ENCODE results near the gene CD226. TPM values are rescaled to one million over a fixed set of nuclear protein-coding genes. Genes with fewer than 3 reads are reported as not detected.
"Not testable (repeated sequence)": the region's sequence is repeated elsewhere in the genome, so short reads cannot be mapped to it uniquely, and the experiment has no call there.

CD226 gene
- total RNA-seq, 1 donor from 2014 or later: not detected

- Histone ChIP-seq H3K4me3 (ENCODE audit: low read depth, low read length) (no peak overlapping the region), H3K36me3 (ENCODE audit: control insufficient read depth, insufficient read depth, low read length) (no peaks in the 10 kb centered on the region), H3K27me3 (ENCODE audit: control insufficient read depth, insufficient read depth, low read length) (no peaks in the 10 kb centered on the region)
- DNase-seq (ENCODE audit: low read depth): no peak
- TF ChIP-seq, protein P1, sequence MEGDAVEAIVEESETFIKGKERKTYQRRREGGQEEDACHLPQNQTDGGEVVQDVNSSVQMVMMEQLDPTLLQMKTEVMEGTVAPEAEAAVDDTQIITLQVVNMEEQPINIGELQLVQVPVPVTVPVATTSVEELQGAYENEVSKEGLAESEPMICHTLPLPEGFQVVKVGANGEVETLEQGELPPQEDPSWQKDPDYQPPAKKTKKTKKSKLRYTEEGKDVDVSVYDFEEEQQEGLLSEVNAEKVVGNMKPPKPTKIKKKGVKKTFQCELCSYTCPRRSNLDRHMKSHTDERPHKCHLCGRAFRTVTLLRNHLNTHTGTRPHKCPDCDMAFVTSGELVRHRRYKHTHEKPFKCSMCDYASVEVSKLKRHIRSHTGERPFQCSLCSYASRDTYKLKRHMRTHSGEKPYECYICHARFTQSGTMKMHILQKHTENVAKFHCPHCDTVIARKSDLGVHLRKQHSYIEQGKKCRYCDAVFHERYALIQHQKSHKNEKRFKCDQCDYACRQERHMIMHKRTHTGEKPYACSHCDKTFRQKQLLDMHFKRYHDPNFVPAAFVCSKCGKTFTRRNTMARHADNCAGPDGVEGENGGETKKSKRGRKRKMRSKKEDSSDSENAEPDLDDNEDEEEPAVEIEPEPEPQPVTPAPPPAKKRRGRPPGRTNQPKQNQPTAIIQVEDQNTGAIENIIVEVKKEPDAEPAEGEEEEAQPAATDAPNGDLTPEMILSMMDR (IDR thresholded peaks at IDR 0.05; ENCODE audit: insufficient read depth, low read length, poor library complexity, severe bottlenecking): no peak
Observed at GRCh38 chr18:69941183-69941582, 6.5 kb downstream of the CD226 start.

GRCh38 chr18:69939812-69940211 is 7.9 kb downstream of the CD226 start:
- H3K36me3 ChIP-seq (ENCODE audit: control insufficient read depth, insufficient read depth, low read length); H3K4me3 ChIP-seq (ENCODE audit: low read depth, low read length); DNase-seq (ENCODE audit: low read depth); H3K27me3 ChIP-seq (ENCODE audit: control insufficient read depth, insufficient read depth, low read length): not testable (repeated sequence)

DNA sequence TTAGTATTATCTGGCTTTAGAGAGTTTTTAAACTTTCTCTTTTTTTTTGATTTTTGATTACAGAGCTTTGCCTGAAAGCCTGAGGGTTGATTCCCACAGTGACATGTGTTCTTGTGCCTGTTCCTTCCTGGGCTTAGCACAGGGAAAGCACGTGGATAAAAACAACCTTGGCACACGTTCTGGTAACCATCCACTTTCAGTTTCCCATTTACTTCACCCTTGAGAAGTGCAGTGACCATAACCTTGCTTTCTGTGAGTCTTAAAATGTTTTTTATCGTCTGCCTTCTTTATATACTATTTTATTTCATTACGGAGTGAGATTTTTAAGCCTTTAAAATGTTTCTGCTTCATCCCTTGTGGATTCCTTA is 11.5 kb downstream of the CD226 start:
- no peaks in the 10 kb centered on the region for H3K27me3 ChIP-seq (ENCODE audit: control insufficient read depth, insufficient read depth, low read length)

DNA sequence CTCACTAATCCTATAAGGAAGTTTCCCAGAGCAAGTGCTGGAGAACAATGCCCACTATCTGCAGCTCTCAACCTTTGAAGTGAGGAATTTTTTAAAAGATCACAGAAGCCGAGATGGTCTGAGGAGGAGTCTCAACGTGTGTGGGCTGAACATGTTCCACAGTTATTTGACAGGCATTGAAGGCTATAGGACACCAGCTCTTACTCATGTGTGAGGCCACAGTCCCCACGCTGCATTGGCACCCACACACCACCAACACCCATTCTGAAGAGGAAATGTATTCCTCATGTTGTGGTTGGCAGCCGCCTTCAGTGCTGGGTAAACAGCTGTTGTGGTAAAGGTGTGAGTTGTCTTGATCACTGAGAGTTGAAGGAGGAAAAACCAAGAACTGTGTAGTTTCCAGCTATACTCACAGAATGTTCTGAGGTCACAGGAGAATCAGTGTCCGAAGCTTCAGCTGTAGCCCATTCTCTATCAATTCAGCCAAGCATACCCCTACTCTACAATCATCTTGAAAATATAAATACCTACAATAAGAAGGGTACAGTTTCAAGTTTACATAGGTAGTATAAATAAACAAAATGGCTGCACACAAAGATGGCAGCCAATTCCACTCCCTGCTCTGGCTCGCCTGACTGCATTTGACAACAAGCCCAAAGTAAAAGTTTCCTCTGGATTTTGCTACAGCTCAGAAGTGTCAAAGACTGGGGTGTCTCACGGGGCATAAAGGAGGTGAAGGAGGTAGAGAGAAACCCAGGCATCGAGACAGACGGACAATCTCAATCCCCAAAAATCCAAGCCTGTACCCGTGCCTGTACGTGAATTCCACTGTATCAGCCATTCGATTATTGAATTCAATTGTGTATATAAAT is 12.1 kb downstream of the CD226 start:
- no peaks in the 10 kb centered on the region for H3K36me3 ChIP-seq (ENCODE audit: control insufficient read depth, insufficient read depth, low read length)
- TF ChIP-seq, protein P1 (IDR thresholded peaks at IDR 0.05; ENCODE audit: insufficient read depth, low read length, poor library complexity, severe bottlenecking): no peak
- H3K27me3 ChIP-seq (ENCODE audit: control insufficient read depth, insufficient read depth, low read length): no peaks in the 10 kb centered on the region
- H3K4me3 ChIP-seq (ENCODE audit: low read depth, low read length): no peak overlapping the region
- no peak for DNase-seq (ENCODE audit: low read depth)

More for the DNA sequence above, 11.5 kb downstream of the CD226 start:
- Histone ChIP-seq H3K36me3 (ENCODE audit: control insufficient read depth, insufficient read depth, low read length) (no peaks in the 10 kb centered on the region), H3K4me3 (ENCODE audit: low read depth, low read length) (no peak overlapping the region)
- TF ChIP-seq, protein P1 (IDR thresholded peaks at IDR 0.05; ENCODE audit: insufficient read depth, low read length, poor library complexity, severe bottlenecking): no peak
- DNase-seq (ENCODE audit: low read depth): no peak

DNA sequence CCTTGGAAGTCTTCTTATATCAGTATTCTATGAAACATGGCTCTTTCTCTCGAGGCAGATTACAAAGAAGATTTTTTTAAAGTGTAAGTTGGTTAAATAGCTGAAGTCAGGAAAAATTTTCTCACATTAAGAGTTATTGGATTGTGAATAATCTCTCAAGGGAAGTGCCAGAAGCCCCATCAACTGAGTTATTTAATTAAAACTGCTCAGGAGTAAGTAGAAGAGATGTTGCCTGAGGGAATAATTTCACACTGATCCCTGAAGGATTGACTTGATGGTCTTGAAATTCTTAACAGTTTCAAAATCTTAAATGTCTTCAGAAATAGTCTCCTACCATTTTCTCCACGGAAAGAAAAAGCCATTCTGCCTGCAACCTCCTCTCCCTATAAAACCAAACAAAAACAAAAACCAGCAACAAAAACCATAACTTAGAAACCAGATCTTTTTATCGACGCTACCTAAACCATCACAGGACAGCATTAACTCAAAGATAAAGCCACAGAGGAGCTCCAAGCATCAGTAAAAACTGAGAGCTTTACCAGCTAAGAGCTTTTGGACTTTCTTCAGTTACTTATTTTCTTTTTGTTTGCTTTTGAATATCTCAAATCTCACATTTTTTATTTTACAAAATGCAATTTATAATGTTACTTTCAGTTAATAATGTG is 12.9 kb downstream of the CD226 start:
- H3K27me3 ChIP-seq (ENCODE audit: control insufficient read depth, insufficient read depth, low read length): no peaks in the 10 kb centered on the region
- H3K4me3 ChIP-seq (ENCODE audit: low read depth, low read length): no peak overlapping the region
- DNase-seq (ENCODE audit: low read depth): no peak
- no peaks in the 10 kb centered on the region for H3K36me3 ChIP-seq (ENCODE audit: control insufficient read depth, insufficient read depth, low read length)
- TF ChIP-seq, protein P1 (IDR thresholded peaks at IDR 0.05; ENCODE audit: insufficient read depth, low read length, poor library complexity, severe bottlenecking): no peak

DNA sequence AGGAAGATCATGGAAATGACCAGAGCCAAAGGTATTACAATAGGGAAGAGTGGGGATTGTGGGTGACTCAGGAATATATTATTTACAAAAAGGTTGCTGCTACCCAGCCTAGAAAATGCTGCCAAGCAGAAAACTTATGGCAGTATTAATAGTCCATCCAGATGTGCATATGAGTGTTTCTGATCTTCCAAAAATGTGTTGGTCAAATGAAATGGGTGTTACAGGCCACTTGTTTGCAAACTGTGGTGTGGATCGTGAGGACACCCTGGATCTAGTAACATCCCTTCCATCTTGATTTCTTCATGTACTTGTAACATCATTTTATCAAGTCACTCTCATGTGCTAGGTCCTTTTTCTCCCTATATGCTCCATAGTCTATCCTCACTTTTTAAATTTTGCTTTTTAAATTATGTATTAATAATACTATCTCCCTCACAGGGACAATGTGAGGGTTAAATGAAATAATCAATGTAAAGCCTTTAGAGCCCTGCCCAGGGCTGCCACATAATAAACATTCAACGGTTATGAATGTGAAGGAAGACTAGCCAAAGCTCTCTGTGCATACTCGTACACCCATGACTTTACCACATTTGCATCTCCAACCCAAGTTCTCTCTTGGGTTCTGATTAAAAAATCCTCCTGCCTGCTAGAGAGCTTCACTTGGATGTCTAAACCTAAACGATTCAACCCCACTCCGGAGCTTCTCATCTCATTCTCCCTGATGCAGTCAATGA is 18.5 kb downstream of the CD226 start:
- no peaks in the 10 kb centered on the region for H3K27me3 ChIP-seq (ENCODE audit: control insufficient read depth, insufficient read depth, low read length)
- TF ChIP-seq, protein P1 (IDR thresholded peaks at IDR 0.05; ENCODE audit: insufficient read depth, low read length, poor library complexity, severe bottlenecking): no peak
- DNase-seq (ENCODE audit: low read depth): no peak
- no peaks in the 10 kb centered on the region for H3K36me3 ChIP-seq (ENCODE audit: control insufficient read depth, insufficient read depth, low read length)
- no peak overlapping the region for H3K4me3 ChIP-seq (ENCODE audit: low read depth, low read length)

Measured in kidney epithelial cell (primary cell).